Tongue (tissue), 2 donors: Measurements from ENCODE around the gene REPS1. TPM values are rescaled to one million over a fixed set of nuclear protein-coding genes. Genes with fewer than 3 reads are reported as not detected.
"Not testable (repeated sequence)": the region's sequence is repeated elsewhere in the genome, so short reads cannot be mapped to it uniquely, and the experiment has no call there.

Experiments
- DNase-seq: peaks from one replicate; pipeline ENCODE4 v3.0.0-alpha.2; 2015
- total RNA-seq: library from RNA; depleted of rRNA; stranded (reverse); fragments of >200 nt; gene quantifications from one replicate; pipeline ENCODE4 v1.2.3, GENCODE V29; 2014

Gene REPS1
- 120 TPM for total RNA-seq

DNA sequence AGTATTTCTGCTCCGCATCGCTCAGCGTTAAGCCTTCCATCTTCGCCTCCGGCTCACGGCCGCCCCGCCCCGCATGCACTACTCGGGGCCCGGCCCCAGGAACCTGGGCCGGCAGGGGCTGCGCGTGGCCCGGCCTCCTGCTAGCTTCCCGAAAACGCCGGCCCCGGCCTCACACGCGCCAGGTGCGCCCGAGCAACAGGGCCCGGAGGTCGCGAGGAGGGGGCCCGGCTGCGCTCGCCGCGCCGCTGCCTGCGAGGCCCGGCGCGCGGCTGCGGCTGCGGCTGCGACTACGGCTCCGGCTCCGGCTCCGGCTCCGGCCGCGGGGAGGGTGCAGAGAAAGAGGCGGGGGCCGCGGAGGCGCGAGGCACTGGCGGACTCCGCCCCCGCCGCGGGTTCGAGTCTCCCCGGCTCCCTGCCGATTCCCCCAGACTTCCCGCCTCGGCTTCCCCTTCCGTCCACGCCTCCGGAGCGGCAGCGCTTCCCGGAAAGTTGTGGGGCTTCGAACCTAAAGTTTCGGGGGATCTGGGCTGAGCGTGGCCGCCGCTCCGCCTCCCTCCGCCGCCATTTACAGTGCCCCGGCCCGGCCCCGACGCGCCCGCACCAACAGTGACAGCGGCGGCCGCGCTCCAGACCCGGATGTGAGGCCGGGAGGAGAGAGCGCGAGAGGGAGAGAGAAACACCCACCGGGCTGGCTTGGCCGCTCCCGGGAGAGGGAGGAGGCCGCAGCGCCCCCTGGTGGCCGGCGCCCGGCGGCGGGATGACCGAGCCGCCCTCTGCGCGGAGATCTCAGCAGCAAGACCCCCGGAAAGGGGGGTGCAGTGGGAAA, at the start of gene REPS1:
Gene REPS1 (minus strand): TSS at position 611 of the 826 bp plus-strand sequence. CDS start 571 bp downstream, at position 40.
- peak; percentile 96 for DNase-seq

DNA sequence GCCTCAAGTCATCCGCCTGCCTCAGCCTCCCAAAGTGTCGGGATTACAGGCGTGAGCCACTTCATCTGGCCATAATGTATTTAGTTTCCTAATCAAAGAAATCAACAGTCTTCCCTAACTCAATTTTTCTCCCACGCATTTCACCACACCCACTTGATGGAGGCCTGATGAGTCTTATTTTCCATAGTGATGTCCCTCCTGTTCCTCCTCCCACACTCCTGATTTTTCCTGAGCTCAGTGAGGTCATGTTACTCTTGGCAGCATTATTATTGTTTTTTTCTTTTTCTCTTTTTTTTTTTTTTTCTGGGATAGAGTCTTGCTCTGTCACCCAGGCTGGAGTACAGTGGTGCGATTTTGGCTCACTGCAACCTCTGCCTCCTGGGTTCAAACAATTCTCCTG, 49.4 kb upstream of the REPS1 start:
- no peak for DNase-seq

DNA sequence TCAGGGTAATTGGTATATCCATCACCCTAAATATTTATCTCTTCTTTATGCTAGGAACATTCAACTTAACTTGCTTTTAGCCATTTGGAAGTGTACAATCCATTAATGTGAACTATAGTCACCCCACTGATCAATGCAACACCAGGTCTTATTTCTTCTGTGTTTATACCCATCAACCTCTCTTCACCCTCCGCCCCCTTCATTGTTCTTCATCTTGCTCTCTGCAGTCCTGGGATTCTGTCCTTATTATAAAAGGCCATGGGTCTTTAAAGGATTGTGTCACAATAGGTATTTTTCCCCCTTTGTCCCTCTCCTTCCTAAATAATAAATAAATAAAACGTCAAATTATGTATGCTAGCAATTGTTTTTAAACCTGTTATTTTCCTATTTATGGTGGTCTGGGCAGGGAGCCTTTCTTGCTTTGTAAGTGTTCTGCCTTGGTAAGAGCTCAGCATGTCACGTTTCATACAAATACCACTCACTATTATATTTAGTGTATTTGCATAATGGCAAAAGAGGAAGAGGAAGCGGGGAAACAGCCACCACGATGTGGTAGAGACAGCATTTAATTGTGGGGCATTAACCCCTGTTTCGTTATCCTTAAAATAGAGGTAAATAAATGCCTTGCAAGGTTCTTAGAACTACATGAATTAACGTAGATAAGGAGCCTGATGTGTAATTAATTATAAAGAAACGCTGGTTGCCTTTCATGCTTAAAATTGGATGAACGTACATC, 42.3 kb upstream of the REPS1 start:
- no peak for DNase-seq

DNA sequence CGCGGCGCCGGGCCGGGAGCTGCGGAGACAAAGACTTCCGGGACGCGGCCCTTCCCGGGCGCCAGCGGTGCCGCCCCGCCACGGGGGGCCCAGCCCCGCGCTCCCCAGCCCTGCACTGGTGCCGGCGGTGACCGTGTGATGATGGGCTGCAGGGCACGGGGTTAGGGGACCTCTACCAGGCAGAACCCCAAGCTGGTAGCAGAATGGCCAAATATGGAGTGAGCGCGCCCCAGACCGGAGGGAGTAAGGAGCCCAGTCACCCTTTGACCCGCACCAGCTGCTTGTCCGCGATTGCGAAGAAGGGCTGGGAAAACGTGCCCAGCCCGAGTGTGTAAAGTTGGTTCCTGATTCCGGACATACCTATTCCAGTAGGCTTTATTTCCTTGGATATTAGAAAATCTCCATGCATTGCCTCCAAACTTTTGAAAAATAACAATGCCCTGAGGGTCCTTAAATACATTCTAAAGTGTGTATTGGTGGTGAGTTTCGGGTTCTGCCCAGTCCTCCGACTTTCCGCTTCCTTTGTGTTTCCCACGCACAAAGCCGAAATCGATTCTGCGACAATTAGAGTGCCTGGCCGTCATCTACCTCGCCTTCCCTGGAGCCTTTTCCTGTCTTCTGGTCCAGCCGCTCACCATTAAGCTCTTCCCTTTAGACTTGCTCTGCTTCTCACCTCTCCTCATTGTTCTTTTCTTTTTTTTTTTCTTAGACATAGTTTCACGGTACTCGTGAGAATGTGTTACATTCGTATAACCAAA, 41.6 kb upstream of the REPS1 start:
- peak; percentile 57 for DNase-seq

- peak; percentile 73 for DNase-seq
These were observed 40.8 kb upstream of the REPS1 start, which contains the start of gene ABRACL for GRCh38 chr6:139028658-139029469. ABRACL (plus strand) TSS chr6:139028745; CDS start chr6:139034161, 5,416 bp downstream.

GRCh38 chr6:139028215-139028657, 40.2 kb upstream of the REPS1 start:
- DNase-seq, result no peak

DNA sequence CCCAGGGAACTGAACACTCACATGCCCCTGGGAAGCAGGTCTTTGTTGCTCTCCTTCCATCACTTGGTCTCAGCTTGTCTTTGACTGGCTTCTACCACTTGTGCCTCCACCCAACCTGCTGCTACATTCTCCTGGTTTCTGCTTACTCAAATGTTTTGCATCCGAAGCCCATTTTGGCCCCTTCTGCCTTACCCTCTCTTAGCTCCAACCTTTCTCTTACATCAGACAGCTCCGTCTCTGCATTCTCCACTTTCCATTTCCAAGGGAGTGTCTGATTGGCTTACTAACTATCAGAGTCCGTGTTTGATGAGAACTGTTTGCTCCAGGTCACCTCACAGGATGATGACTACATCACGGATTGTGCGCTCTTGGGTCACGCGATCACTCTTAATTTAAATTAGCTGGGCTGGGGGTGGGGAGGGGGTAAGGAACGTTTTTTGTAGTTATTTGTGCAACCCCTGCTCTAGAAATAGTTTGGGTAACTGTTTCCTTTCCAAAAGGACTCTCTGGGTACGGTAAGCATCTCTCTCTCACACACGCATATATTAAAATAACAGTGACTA, 39.6 kb upstream of the REPS1 start:
- peak; percentile 14 for DNase-seq

GRCh38 chr6:139025416-139025815, 37.4 kb upstream of the REPS1 start:
- DNase-seq, result not testable (repeated sequence)

DNA sequence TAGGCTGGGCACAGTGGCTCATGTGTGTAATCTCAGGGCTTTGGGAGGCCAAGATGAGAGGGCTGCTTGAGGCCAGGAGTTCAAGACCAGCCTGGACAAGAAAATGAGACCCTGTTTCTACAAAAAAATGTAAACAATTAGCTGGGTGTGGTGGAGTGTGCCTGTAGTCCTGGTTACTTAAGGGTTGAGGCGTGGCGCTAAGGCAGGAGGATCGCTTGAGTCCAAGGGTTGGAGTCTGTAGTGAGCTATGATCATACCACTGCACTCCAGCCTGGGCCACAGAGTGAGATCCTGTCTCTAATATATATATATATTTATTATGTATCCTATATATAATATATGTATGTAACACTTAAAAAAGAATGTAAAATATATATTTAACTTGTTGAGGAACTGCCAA, 32.6 kb upstream of the REPS1 start:
- DNase-seq, result no peak

GRCh38 chr6:139019722-139020121, 31.7 kb upstream of the REPS1 start:
- DNase-seq, result no peak

DNA sequence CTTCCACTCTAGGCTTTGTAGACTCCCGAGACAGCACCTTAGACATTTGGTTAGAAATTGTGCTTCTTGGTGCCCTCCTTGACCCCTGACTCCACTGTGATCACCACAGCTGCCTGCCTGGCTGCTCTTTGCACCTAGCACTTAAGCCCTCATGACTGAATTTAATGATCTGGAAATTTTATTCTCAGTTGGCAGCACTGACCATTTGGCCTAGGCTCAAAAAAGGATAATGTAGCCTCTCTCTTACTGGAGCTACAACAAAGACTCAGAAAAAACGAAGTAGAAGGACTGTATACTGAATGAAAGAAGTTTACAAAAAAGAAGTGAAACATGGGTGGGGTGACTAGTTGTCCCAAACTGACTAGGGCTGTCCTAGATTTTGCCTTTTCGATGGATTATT, 29.2 kb upstream of the REPS1 start:
- DNase-seq, result peak; percentile 60

GRCh38 chr6:139016337-139017213, 28.5 kb upstream of the REPS1 start:
- DNase-seq, result peak; percentile 51

DNA sequence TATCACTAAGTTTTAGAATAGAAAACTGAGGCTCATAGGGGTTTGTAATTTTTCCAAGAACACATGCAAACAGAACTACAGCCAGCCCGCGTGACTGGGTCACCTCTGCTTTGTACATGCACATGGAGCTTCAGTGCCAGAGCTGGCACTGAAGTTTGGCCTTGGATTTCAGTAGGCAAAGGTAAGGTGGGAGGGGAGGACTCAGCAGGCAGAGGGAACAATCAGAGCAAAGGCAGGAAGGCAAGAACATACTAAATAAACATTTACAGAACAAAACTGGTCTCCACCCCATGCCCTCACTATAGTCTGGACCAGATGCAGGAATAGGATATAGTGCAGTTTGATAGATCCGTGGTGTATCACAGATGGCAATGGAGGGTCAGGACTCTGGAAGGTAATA, 26.9 kb upstream of the REPS1 start:
- no peak for DNase-seq

GRCh38 chr6:139013185-139013800, 25.2 kb upstream of the REPS1 start:
- DNase-seq, result no peak

DNA sequence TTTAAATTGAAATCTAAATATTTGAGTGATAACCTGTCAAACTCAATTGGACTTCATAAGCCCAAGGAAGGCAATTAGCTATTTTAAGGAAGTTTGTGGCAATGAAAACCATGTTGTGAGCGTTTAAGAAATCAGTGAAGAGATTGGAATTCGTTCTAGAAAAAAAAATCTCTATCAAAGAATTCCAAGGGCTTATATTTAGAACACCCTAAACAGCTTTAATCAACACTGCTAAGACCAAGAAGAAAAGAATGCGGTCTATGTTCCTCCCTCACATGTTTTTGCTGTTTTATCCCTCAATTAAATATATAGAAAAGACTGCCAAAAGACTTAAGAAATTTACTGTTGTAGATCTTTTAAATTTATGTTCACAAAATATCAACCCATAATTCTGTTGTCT, 23.9 kb upstream of the REPS1 start:
- no peak for DNase-seq

GRCh38 chr6:139010674-139011073, 22.6 kb upstream of the REPS1 start:
- no peak for DNase-seq

DNA sequence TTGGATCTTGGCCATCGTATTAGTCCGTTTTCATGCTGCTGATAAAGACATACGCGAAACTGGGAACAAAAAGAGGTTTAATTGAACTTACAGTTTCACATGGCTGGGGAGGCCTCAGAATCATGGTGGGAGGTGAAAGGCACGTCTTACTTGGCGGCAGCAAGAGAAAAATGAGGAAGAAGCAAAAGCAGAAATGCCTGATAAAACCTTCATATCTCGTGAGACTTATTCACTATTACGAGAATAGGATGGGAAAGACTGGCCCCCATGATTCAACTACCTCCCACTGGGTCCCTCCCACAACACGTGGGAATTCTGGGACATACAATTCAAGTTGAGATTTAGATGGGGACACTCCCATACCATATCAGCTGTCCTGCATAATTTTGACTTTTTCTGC, 20.1 kb upstream of the REPS1 start:
- DNase-seq, result no peak

GRCh38 chr6:139007428-139007827, 19.4 kb upstream of the REPS1 start:
- no peak for DNase-seq

GRCh38 chr6:139006477-139006876, 18.4 kb upstream of the REPS1 start:
- no peak for DNase-seq

GRCh38 chr6:139003751-139004150, 15.7 kb upstream of the REPS1 start:
- no peak for DNase-seq
